K562 (cell line): ENCODE results near the gene SPATA2L. TPM values are rescaled to one million over a fixed set of nuclear protein-coding genes. Genes with fewer than 3 reads are reported as not detected.
A peak's percentile ranks its signal among the peaks of the same experiment; 100 is the strongest.

Source experiments
- ARHGAP35 ChIP-seq: fragments of 450-650 bp; IDR thresholded peaks from 2 replicates; pipeline ENCODE4 v1.6.1; 2018; ENCODE audit not compliant: partially characterized antibody
- CREB1 ChIP-seq, 2 experiments: sonication (generic) in 1 of 2; formaldehyde crosslinking in 1 of 2; IDR thresholded peaks; 2 replicates each; pipeline versions ENCODE4 v1.6.1 to v1.8.0; 2012 to 2022; ENCODE audit warnings: inconsistent platforms in 1 of 2, mild to moderate bottlenecking in 1 of 2, missing genetic modification reagents in 1 of 2, moderate library complexity in 1 of 2
- CREBBP ChIP-seq: IDR thresholded peaks from one replicate; pipeline ENCODE4 v1.6.1; 2012; ENCODE audit warnings: low read depth, mild to moderate bottlenecking, control low read depth, inconsistent platforms, low read length
- NEUROD1 ChIP-seq: fragments of 150-350 bp; IDR thresholded peaks from 2 replicates; pipeline ENCODE4 v1.6.1; 2014; ENCODE audit warnings: borderline replicate concordance, low read length, low read depth; ENCODE audit not compliant: partially characterized antibody
- TCF7 ChIP-seq: sonication (generic); IDR thresholded peaks from 2 replicates; pipeline ENCODE4 v1.6.1; 2016; ENCODE audit warnings: antibody characterized with exemption, borderline replicate concordance
- U2AF2 ChIP-seq: fragments of 200-400 bp; formaldehyde crosslinking; optimal IDR thresholded peaks from 2 replicates; pipeline ENCODE3; 2017; ENCODE audit warnings: low read depth, mild to moderate bottlenecking, low read length
- ZBTB1 ChIP-seq: sonication (generic); formaldehyde crosslinking; IDR thresholded peaks from 2 replicates; pipeline ENCODE4 v1.8.1; 2023; ENCODE audit warnings: missing genetic modification reagents, low read depth, mild to moderate bottlenecking, borderline replicate concordance
- ZFPM2 ChIP-seq: fragments of 250-450 bp; sonication (Bioruptor Pico); IDR thresholded peaks from 2 replicates; pipeline ENCODE4 v1.5.1; 2022; ENCODE audit warnings: mild to moderate bottlenecking
- ZNF175 ChIP-seq: fragments of 200-800 bp; sonication (Bioruptor generic); IDR thresholded peaks from 2 replicates; pipeline ENCODE4 v1.6.1; 2016; ENCODE audit warnings: low read depth, mild to moderate bottlenecking, missing genetic modification characterization, missing compliant biosample characterization
- ZNF589 ChIP-seq: fragments of 200-800 bp; sonication (Bioruptor generic); IDR thresholded peaks from 2 replicates; pipeline ENCODE4 v1.6.1; 2016; ENCODE audit warnings: low read depth, missing genetic modification characterization, missing compliant biosample characterization
- polyA plus RNA-seq, 8 experiments: library from polyadenylated mRNA; depleted of rRNA in 4 of 8; stranded (reverse) in 5 of 8; unstranded in 3 of 8; fragments of >200 nt; fragmentation: Nextera tagmentation in 2 of 8; fragmentation: Illumina TruSeq in 1 of 8; extraction: Ambion mirVana in 2 of 8; extraction: Trizol in 1 of 8; gene quantifications; 2 replicates each; pipeline versions ENCODE4 v1.2.1 to v1.2.3, GENCODE V29; 2011 to 2014; ENCODE audit warnings: inconsistent platforms in 1 of 8, missing spikeins in 1 of 8
- total RNA-seq, 7 experiments: library from RNA; depleted of rRNA in 6 of 7; stranded (reverse); fragments of >200 nt in 6 of 7; fragmentation: Illumina TruSeq in 2 of 7; extraction: Trizol in 2 of 7; gene quantifications; 2 replicates each; pipeline versions ENCODE4 v1.2.1 to v1.2.3, GENCODE V29; 2011 to 2021; ENCODE audit warnings: low replicate concordance in 1 of 7
- TF ChIP-seq, protein P1 (sequence below): fragments of 450-650 bp; formaldehyde crosslinking; IDR thresholded peaks from 2 replicates; pipeline ENCODE4 v1.4.0; 2020; ENCODE audit warnings: mild to moderate bottlenecking, moderate library complexity
- TF ChIP-seq, protein P2 (sequence below): sonication (generic); formaldehyde crosslinking; IDR thresholded peaks from 2 replicates; pipeline ENCODE4 v1.9.0; 2022; ENCODE audit warnings: mild to moderate bottlenecking, missing genetic modification reagents
- TF ChIP-seq, protein P3 (sequence below): fragments of 200-800 bp; sonication (Bioruptor generic); IDR thresholded peaks from 2 replicates; pipeline ENCODE4 v1.6.1; 2017; ENCODE audit warnings: missing genetic modification characterization, missing compliant biosample characterization
- TF ChIP-seq, protein P4 (sequence below): sonication (generic); formaldehyde crosslinking; IDR thresholded peaks from 2 replicates; pipeline ENCODE4 v1.8.1; 2023; ENCODE audit warnings: missing genetic modification reagents, mild to moderate bottlenecking, borderline replicate concordance
- TF ChIP-seq, protein P5 (sequence below), 2 experiments: fragments of 150-350 bp in 1 of 2; IDR thresholded peaks; 2 replicates each; pipeline ENCODE4 v1.6.1; 2012 to 2016; ENCODE audit warnings: low read depth in 2 of 2, low read length in 2 of 2, mild to moderate bottlenecking in 1 of 2, moderate library complexity in 1 of 2

SPATA2L gene
- total and polyA plus RNA-seq, 9 of the 15 experiments (the other 6 are each of a cell fraction or from before 2014, with no cell fraction given): 0.13 to 19.2 (median 4.8) TPM; not detected in 1

DNA sequence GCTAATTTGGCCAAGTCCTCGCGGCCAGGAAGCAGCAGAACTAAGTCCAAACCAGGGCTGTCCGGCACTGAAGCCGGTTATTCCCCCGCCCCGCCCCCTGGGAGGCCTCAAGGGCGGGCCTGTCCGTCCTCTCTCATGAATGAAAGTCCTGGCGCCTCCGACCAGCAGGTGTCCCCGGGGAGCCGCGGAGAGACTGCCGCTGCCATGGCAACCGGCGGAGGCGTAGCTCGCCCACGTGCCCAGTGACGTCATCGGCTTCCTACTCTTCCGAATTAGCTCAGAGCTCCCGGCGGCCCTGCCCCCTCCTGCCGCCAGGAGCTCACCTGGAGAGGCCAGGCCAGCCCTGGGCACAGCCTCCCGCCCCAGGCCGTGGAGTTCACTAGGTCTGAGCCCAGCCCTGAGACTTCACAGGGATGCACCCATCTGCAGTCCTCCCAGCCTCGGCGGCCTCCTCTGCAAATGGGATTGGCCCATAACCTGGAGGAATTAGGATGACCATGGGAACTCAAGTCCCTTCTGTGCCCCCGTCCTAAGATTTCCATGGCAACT lies 1.3 kb downstream of the SPATA2L start (continued):
- TF ChIP-seq, protein P1, sequence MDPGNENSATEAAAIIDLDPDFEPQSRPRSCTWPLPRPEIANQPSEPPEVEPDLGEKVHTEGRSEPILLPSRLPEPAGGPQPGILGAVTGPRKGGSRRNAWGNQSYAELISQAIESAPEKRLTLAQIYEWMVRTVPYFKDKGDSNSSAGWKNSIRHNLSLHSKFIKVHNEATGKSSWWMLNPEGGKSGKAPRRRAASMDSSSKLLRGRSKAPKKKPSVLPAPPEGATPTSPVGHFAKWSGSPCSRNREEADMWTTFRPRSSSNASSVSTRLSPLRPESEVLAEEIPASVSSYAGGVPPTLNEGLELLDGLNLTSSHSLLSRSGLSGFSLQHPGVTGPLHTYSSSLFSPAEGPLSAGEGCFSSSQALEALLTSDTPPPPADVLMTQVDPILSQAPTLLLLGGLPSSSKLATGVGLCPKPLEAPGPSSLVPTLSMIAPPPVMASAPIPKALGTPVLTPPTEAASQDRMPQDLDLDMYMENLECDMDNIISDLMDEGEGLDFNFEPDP: no peak
- TF ChIP-seq ZFPM2 (CRISPR knock-in tag) (no peak), U2AF2 (no peak), ZNF589 (CRISPR knock-in tag) (no peak; the same call in 1 of the 2 replicates), ZBTB1 (no peak), TCF7 (no peak), CREBBP (no peak), ZNF175 (0 out of 2 replicates have a peak, but pooled peaks have one; percentile 55), CREB1 (IDR thresholded peaks at IDR 0.05) (peak; percentile 90), CREB1 (CRISPR knock-in tag; IDR thresholded peaks at IDR 0.05) (peak; percentile 95), NEUROD1 (peak; percentile 70), ARHGAP35 (no peak)
- TF ChIP-seq, protein P2, sequence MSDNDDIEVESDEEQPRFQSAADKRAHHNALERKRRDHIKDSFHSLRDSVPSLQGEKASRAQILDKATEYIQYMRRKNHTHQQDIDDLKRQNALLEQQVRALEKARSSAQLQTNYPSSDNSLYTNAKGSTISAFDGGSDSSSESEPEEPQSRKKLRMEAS (CRISPR knock-in tag): peak; percentile 91
- TF ChIP-seq, protein P3, sequence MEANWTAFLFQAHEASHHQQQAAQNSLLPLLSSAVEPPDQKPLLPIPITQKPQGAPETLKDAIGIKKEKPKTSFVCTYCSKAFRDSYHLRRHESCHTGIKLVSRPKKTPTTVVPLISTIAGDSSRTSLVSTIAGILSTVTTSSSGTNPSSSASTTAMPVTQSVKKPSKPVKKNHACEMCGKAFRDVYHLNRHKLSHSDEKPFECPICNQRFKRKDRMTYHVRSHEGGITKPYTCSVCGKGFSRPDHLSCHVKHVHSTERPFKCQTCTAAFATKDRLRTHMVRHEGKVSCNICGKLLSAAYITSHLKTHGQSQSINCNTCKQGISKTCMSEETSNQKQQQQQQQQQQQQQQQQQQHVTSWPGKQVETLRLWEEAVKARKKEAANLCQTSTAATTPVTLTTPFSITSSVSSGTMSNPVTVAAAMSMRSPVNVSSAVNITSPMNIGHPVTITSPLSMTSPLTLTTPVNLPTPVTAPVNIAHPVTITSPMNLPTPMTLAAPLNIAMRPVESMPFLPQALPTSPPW (CRISPR knock-in tag): peak; percentile 81
- TF ChIP-seq, protein P4, sequence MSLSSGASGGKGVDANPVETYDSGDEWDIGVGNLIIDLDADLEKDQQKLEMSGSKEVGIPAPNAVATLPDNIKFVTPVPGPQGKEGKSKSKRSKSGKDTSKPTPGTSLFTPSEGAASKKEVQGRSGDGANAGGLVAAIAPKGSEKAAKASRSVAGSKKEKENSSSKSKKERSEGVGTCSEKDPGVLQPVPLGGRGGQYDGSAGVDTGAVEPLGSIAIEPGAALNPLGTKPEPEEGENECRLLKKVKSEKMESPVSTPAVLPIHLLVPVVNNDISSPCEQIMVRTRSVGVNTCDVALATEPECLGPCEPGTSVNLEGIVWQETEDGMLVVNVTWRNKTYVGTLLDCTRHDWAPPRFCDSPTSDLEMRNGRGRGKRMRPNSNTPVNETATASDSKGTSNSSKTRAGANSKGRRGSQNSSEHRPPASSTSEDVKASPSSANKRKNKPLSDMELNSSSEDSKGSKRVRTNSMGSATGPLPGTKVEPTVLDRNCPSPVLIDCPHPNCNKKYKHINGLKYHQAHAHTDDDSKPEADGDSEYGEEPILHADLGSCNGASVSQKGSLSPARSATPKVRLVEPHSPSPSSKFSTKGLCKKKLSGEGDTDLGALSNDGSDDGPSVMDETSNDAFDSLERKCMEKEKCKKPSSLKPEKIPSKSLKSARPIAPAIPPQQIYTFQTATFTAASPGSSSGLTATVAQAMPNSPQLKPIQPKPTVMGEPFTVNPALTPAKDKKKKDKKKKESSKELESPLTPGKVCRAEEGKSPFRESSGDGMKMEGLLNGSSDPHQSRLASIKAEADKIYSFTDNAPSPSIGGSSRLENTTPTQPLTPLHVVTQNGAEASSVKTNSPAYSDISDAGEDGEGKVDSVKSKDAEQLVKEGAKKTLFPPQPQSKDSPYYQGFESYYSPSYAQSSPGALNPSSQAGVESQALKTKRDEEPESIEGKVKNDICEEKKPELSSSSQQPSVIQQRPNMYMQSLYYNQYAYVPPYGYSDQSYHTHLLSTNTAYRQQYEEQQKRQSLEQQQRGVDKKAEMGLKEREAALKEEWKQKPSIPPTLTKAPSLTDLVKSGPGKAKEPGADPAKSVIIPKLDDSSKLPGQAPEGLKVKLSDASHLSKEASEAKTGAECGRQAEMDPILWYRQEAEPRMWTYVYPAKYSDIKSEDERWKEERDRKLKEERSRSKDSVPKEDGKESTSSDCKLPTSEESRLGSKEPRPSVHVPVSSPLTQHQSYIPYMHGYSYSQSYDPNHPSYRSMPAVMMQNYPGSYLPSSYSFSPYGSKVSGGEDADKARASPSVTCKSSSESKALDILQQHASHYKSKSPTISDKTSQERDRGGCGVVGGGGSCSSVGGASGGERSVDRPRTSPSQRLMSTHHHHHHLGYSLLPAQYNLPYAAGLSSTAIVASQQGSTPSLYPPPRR (CRISPR knock-in tag): no peak
- TF ChIP-seq, protein P5, sequence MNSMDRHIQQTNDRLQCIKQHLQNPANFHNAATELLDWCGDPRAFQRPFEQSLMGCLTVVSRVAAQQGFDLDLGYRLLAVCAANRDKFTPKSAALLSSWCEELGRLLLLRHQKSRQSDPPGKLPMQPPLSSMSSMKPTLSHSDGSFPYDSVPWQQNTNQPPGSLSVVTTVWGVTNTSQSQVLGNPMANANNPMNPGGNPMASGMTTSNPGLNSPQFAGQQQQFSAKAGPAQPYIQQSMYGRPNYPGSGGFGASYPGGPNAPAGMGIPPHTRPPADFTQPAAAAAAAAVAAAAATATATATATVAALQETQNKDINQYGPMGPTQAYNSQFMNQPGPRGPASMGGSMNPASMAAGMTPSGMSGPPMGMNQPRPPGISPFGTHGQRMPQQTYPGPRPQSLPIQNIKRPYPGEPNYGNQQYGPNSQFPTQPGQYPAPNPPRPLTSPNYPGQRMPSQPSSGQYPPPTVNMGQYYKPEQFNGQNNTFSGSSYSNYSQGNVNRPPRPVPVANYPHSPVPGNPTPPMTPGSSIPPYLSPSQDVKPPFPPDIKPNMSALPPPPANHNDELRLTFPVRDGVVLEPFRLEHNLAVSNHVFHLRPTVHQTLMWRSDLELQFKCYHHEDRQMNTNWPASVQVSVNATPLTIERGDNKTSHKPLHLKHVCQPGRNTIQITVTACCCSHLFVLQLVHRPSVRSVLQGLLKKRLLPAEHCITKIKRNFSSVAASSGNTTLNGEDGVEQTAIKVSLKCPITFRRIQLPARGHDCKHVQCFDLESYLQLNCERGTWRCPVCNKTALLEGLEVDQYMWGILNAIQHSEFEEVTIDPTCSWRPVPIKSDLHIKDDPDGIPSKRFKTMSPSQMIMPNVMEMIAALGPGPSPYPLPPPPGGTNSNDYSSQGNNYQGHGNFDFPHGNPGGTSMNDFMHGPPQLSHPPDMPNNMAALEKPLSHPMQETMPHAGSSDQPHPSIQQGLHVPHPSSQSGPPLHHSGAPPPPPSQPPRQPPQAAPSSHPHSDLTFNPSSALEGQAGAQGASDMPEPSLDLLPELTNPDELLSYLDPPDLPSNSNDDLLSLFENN (IDR thresholded peaks at IDR 0.05; ENCODE audit: low read depth in 2 of 2, low read length in 2 of 2): peak in 1 of 2 experiments; percentile 60; a peak in 1 of 4 replicates
